A673 (cell line): ENCODE results near the gene KREMEN1.

Experiments
- EZH2 ChIP-seq: fragments of 200-600 bp; sonication (generic); IDR thresholded peaks from 2 replicates; pipeline ENCODE4 v1.6.1; 2017; ENCODE audit warnings: borderline replicate concordance, low read depth, mild to moderate bottlenecking, mixed read lengths, antibody characterized with exemption, low read length; ENCODE audit not compliant: poor library complexity, severe bottlenecking
- TF ChIP-seq, protein P1 (sequence below): fragments of 300-800, 200-600 bp; sonication (generic); conservative IDR thresholded peaks from 2 replicates; pipeline ENCODE4 v1.5.1; 2017; ENCODE audit warnings: low read depth, mild to moderate bottlenecking, antibody characterized with exemption, low read length, moderate library complexity, mixed read lengths

- TF ChIP-seq, protein P1, sequence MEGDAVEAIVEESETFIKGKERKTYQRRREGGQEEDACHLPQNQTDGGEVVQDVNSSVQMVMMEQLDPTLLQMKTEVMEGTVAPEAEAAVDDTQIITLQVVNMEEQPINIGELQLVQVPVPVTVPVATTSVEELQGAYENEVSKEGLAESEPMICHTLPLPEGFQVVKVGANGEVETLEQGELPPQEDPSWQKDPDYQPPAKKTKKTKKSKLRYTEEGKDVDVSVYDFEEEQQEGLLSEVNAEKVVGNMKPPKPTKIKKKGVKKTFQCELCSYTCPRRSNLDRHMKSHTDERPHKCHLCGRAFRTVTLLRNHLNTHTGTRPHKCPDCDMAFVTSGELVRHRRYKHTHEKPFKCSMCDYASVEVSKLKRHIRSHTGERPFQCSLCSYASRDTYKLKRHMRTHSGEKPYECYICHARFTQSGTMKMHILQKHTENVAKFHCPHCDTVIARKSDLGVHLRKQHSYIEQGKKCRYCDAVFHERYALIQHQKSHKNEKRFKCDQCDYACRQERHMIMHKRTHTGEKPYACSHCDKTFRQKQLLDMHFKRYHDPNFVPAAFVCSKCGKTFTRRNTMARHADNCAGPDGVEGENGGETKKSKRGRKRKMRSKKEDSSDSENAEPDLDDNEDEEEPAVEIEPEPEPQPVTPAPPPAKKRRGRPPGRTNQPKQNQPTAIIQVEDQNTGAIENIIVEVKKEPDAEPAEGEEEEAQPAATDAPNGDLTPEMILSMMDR: no peak
- no peak for TF ChIP-seq EZH2
Measured at GRCh38 chr22:29044657-29045176, 28.1 kb upstream of the KREMEN1 start.
